SK-N-SH (cell line): ENCODE data around the gene TICRR. TPM values are rescaled to one million over a fixed set of nuclear protein-coding genes. Genes with fewer than 3 reads are reported as not detected.

ENCODE experiments used
- CTCF ChIA-PET: fragments of 300-600, 350-600 bp; formaldehyde crosslinking; extraction: SDS; loops from one replicate; lab custom pipeline; 2021; lab: Yijun Ruan, JAX
- POLR2A ChIA-PET: fragments of 350-600 bp; sonication (Branson Sonifier 250); formaldehyde crosslinking; extraction: SDS; loops from one replicate; lab custom pipeline; 2020; ENCODE audit warnings: antibody characterized with exemption, inconsistent platforms; lab: Yijun Ruan, JAX
- DNase-seq: peaks from one replicate; pipeline ENCODE4 v3.0.0; 2012
- H2AFZ ChIP-seq: fragments of 200-600 bp; sonication (generic); 2 replicates; pipeline ENCODE4 v1.8.1; 2016; ENCODE audit warnings: antibody characterized with exemption, mild to moderate bottlenecking, low read depth
- H3F3A ChIP-seq: fragments of 200-600 bp; sonication (generic); replicated peaks from 2 replicates; pipeline ENCODE3; 2016; ENCODE audit warnings: antibody characterized with exemption, mild to moderate bottlenecking; ENCODE audit not compliant: insufficient read depth
- H3K27ac ChIP-seq, 2 experiments: fragments of 200-500 bp in 1 of 2; fragments of 200-600 bp in 1 of 2; sonication (Bioruptor generic) in 1 of 2; sonication (generic), shearing (Covaris generic) in 1 of 2; 2 replicates each; pipeline versions ENCODE4 v1.5.1 to v1.6.1; 2014 to 2016; ENCODE audit warnings: low read depth in 2 of 2, inconsistent platforms in 1 of 2, low read length in 1 of 2, mild to moderate bottlenecking in 1 of 2, mixed read lengths in 1 of 2
- H3K27me3 ChIP-seq: fragments of 200-600 bp; sonication (generic), shearing (Covaris generic); 2 replicates; pipeline ENCODE4 v1.6.1; 2016; ENCODE audit warnings: mixed run types; ENCODE audit not compliant: insufficient read depth
- H3K36me3 ChIP-seq, 2 experiments: fragments of 200-500 bp in 1 of 2; fragments of 200-600 bp in 1 of 2; sonication (Bioruptor generic) in 1 of 2; sonication (generic) in 1 of 2; replicated peaks in 1 of 2; 2 replicates each; pipeline versions ENCODE3 to v1.5.1; 2014 to 2016; ENCODE audit warnings: low read length in 1 of 2, mild to moderate bottlenecking in 1 of 2; ENCODE audit not compliant: insufficient read depth in 2 of 2, control insufficient read depth in 1 of 2
- H3K4me1 ChIP-seq, 2 experiments: fragments of 200-500 bp in 1 of 2; fragments of 200-600 bp in 1 of 2; sonication (Bioruptor generic) in 1 of 2; sonication (generic), shearing (Covaris generic) in 1 of 2; 2 replicates each; pipeline versions ENCODE4 v1.5.1 to v1.6.1; 2014 to 2016; ENCODE audit warnings: low read depth in 1 of 2, low read length in 1 of 2, mixed run types in 1 of 2; ENCODE audit not compliant: insufficient read depth in 2 of 2, control insufficient read depth in 1 of 2
- H3K4me2 ChIP-seq: fragments of 200-600 bp; sonication (generic), shearing (Covaris generic); 2 replicates; pipeline ENCODE4 v1.6.1; 2017; ENCODE audit warnings: mixed run types
- H3K4me3 ChIP-seq, 2 experiments: fragments of 200-500 bp in 1 of 2; fragments of 200-600 bp in 1 of 2; sonication (Bioruptor generic) in 1 of 2; sonication (generic), shearing (Covaris generic) in 1 of 2; 2 replicates each; pipeline versions ENCODE4 v1.5.1 to v1.8.1; 2014 to 2016; ENCODE audit warnings: low read depth in 2 of 2, inconsistent platforms in 1 of 2, low read length in 1 of 2, mild to moderate bottlenecking in 1 of 2, mixed read lengths in 1 of 2, moderate library complexity in 1 of 2
- H3K79me2 ChIP-seq: fragments of 200-600 bp; sonication (generic); 2 replicates; pipeline ENCODE4 v1.8.1; 2017; ENCODE audit warnings: mild to moderate bottlenecking; ENCODE audit not compliant: insufficient read depth
- H3K9ac ChIP-seq: fragments of 200-600 bp; sonication (generic); 2 replicates; pipeline ENCODE4 v1.6.1; 2017; ENCODE audit warnings: mixed run types
- H3K9me2 ChIP-seq: fragments of 200-600 bp; sonication (generic); 2 replicates; pipeline ENCODE4 v1.6.1; 2017; ENCODE audit warnings: mixed run types
- H3K9me3 ChIP-seq: fragments of 200-600 bp; sonication (generic); 2 replicates; pipeline ENCODE4 v1.6.1; 2017; ENCODE audit warnings: mixed run types, mild to moderate bottlenecking, moderate library complexity
- H4K20me1 ChIP-seq: fragments of 200-600 bp; sonication (generic); 2 replicates; pipeline ENCODE4 v1.6.1; 2017; ENCODE audit warnings: mild to moderate bottlenecking, mixed run types; ENCODE audit not compliant: insufficient read depth
- ELF1 ChIP-seq: IDR thresholded peaks from 2 replicates; pipeline ENCODE4 v1.4.0; 2012
- EZH2phosphoT487 ChIP-seq: fragments of 200-600 bp; sonication (generic); IDR thresholded peaks from 2 replicates; pipeline ENCODE4 v1.6.1; 2017; ENCODE audit warnings: low read depth, mixed run types, mild to moderate bottlenecking, antibody characterized with exemption, moderate library complexity, borderline replicate concordance
- FOSL2 ChIP-seq: IDR thresholded peaks from 2 replicates; pipeline ENCODE4 v1.4.0; 2012; ENCODE audit warnings: low read depth, mild to moderate bottlenecking, moderate library complexity, borderline replicate concordance
- GATA2 ChIP-seq: sonication (generic); formaldehyde crosslinking; IDR thresholded peaks from 2 replicates; pipeline ENCODE4 v1.5.0; 2020; ENCODE audit warnings: mild to moderate bottlenecking, missing genetic modification reagents
- NRF1 ChIP-seq: IDR thresholded peaks from 2 replicates; pipeline ENCODE4 v1.6.1; 2012; ENCODE audit warnings: low read depth, mild to moderate bottlenecking, low read length
- POLR2AphosphoS5 ChIP-seq: IDR thresholded peaks from 2 replicates; pipeline ENCODE4 v1.6.1; 2012; ENCODE audit warnings: low read depth, low read length
- RCOR1 ChIP-seq: fragments of 150-350 bp; IDR thresholded peaks from 2 replicates; pipeline ENCODE4 v1.6.1; 2017; ENCODE audit warnings: antibody characterized with exemption, low read length
- RXRA ChIP-seq: IDR thresholded peaks from 2 replicates; pipeline ENCODE4 v1.4.0; 2012; ENCODE audit warnings: low read depth, mild to moderate bottlenecking, borderline replicate concordance
- SIN3A ChIP-seq: IDR thresholded peaks from 2 replicates; pipeline ENCODE4 v1.6.1; 2012; ENCODE audit warnings: low read depth, mild to moderate bottlenecking, low read length, moderate library complexity, borderline replicate concordance
- SMC3 ChIP-seq: IDR thresholded peaks from 2 replicates; pipeline ENCODE4 v1.6.1; 2012; ENCODE audit warnings: low read depth, low read length, improper control_type of control experiment
- TAF1 ChIP-seq: IDR thresholded peaks from 2 replicates; pipeline ENCODE4 v1.6.1; 2012; ENCODE audit warnings: low read depth, mild to moderate bottlenecking, low read length, moderate library complexity, borderline replicate concordance
- TCF12 ChIP-seq: IDR thresholded peaks from 2 replicates; pipeline ENCODE4 v1.4.0; 2012
- TEAD4 ChIP-seq: IDR thresholded peaks from 2 replicates; pipeline ENCODE4 v1.4.0; 2012; ENCODE audit warnings: mild to moderate bottlenecking, borderline replicate concordance; ENCODE audit not compliant: insufficient read depth
- YY1 ChIP-seq: IDR thresholded peaks from 2 replicates; pipeline ENCODE4 v1.4.0; 2012; ENCODE audit warnings: low read depth, mild to moderate bottlenecking
- WGBS: methylation state at CpG from one replicate; pipeline ENCODE4 v1.1.6; 2017; ENCODE audit warnings: low lambda C conversion rate; 5-methylcytosine and 5-hydroxymethylcytosine counted together
- polyA plus RNA-seq, 3 experiments: library from polyadenylated mRNA; depleted of rRNA; stranded (reverse); fragments of >200 nt; gene quantifications; 2 replicates each; pipeline ENCODE4 v1.2.3, GENCODE V29; 2012
- TF ChIP-seq, protein P1 (sequence below): IDR thresholded peaks from 2 replicates; pipeline ENCODE4 v1.4.0; 2012; ENCODE audit warnings: low read depth, borderline replicate concordance
- TF ChIP-seq, protein P2 (sequence below): IDR thresholded peaks from 2 replicates; pipeline ENCODE4; 2012
- TF ChIP-seq, protein P3 (sequence below): fragments of 150-350 bp; IDR thresholded peaks from 2 replicates; pipeline ENCODE4 v1.6.1; 2016; ENCODE audit warnings: mild to moderate bottlenecking, low read depth, low read length

The TICRR gene
- polyA plus RNA-seq, 1 of the 3 experiments (the other 2 are of a cell fraction), result 3.2 TPM

DNA sequence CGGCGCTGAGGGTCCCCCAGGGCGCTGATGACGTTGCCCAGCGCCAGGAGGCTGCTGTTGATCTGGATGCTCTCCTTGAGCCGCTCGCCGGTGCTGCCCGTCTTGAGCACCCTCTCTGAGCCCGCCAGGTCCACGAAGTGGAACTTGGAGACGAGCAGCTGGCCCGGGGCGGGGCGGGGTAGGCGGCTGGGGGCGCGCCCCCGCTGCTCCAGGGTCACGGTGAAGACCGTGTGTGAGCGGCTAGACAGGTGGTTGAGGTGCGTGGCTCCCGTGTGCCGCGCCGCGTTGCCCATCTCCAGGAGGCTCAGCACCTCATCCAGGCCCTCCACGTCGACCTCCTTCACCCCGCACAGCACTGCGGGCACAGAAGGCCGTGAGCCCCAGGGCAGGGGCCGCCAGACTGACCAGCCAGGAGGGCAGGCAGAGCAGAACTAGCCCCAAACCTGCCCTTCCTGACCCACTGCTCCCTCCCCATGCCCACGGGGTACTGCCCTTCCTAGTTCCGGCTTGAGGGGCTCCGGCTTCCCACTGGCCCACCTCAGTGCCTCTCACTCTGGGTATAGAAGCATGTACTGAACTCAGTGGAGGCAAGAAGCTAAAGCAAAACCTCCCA, 73.8 kb downstream of the TICRR start:
- H3K27ac ChIP-seq, result no peak overlapping the region
- no peaks in the 10 kb centered on the region for H3K9me3 ChIP-seq
- no peak overlapping the region for H3K9ac ChIP-seq
- H3K9me2 ChIP-seq, result no peaks in the 10 kb centered on the region
- ChIA-PET POLR2A (interaction anchor here (1.0 kb wide), 1 partner anchor 16 kb away, joined by 5 read pairs; no protein-coding TSS in a partner anchor), CTCF (interaction anchor here (4.4 kb wide), 1 partner anchor 23 kb away, joined by 36 read pairs; no protein-coding TSS in a partner anchor)
- no peak overlapping the region for H3K4me2 ChIP-seq
- peaks cover 6 to 17% of the 10 kb centered on the region in 2 experiments for H3K36me3 ChIP-seq
- H4K20me1 ChIP-seq, result no peaks in the 10 kb centered on the region
- no peaks in the 10 kb centered on the region for H3F3A ChIP-seq
- 96% methylated on average over 3 of the region's 37 CpGs for WGBS
- DNase-seq, result no peak
- H3K79me2 ChIP-seq, result peaks cover 35% of the 10 kb centered on the region
- TF ChIP-seq, protein P1, sequence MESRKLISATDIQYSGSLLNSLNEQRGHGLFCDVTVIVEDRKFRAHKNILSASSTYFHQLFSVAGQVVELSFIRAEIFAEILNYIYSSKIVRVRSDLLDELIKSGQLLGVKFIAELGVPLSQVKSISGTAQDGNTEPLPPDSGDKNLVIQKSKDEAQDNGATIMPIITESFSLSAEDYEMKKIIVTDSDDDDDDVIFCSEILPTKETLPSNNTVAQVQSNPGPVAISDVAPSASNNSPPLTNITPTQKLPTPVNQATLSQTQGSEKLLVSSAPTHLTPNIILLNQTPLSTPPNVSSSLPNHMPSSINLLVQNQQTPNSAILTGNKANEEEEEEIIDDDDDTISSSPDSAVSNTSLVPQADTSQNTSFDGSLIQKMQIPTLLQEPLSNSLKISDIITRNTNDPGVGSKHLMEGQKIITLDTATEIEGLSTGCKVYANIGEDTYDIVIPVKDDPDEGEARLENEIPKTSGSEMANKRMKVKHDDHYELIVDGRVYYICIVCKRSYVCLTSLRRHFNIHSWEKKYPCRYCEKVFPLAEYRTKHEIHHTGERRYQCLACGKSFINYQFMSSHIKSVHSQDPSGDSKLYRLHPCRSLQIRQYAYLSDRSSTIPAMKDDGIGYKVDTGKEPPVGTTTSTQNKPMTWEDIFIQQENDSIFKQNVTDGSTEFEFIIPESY, result no peak
- TF ChIP-seq TEAD4, result no peak
- no peak for TF ChIP-seq SIN3A
- no peak for TF ChIP-seq RXRA
- TF ChIP-seq YY1, result no peak
- TF ChIP-seq GATA2 (CRISPR knock-in tag), result no peak
- TF ChIP-seq, protein P2, sequence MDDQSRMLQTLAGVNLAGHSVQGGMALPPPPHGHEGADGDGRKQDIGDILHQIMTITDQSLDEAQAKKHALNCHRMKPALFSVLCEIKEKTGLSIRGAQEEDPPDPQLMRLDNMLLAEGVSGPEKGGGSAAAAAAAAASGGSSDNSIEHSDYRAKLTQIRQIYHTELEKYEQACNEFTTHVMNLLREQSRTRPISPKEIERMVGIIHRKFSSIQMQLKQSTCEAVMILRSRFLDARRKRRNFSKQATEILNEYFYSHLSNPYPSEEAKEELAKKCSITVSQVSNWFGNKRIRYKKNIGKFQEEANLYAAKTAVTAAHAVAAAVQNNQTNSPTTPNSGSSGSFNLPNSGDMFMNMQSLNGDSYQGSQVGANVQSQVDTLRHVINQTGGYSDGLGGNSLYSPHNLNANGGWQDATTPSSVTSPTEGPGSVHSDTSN, result no peak
- TF ChIP-seq, protein P3, sequence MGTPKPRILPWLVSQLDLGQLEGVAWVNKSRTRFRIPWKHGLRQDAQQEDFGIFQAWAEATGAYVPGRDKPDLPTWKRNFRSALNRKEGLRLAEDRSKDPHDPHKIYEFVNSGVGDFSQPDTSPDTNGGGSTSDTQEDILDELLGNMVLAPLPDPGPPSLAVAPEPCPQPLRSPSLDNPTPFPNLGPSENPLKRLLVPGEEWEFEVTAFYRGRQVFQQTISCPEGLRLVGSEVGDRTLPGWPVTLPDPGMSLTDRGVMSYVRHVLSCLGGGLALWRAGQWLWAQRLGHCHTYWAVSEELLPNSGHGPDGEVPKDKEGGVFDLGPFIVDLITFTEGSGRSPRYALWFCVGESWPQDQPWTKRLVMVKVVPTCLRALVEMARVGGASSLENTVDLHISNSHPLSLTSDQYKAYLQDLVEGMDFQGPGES, result no peak
- no peak for TF ChIP-seq FOSL2
- TF ChIP-seq TCF12, result no peak
- TF ChIP-seq POLR2AphosphoS5, result no peak
- TF ChIP-seq ELF1, result no peak
- no peak for TF ChIP-seq TAF1
- no peak for TF ChIP-seq RCOR1
- TF ChIP-seq SMC3, result no peak
- no peak for TF ChIP-seq NRF1
- no peak for TF ChIP-seq EZH2phosphoT487
- no peak overlapping the region for H3K4me3 ChIP-seq
- H3K27me3 ChIP-seq, result no peaks in the 10 kb centered on the region
- peaks cover 0 to 2% of the 10 kb centered on the region in 2 experiments; a peak in 1 of 4 replicates for H3K4me1 ChIP-seq
- H2AFZ ChIP-seq, result no peak overlapping the region
